SIG-M5 treated with dmso at 0.1 percent for 504 hours (cell line): ENCODE results near the gene AKAP6.

Source experiments
- DNase-seq: peaks from one replicate; lab custom pipeline; 2025; ENCODE audit not compliant: unreplicated experiment; lab: John Stamatoyannopoulos, UW

Gene AKAP6

DNA sequence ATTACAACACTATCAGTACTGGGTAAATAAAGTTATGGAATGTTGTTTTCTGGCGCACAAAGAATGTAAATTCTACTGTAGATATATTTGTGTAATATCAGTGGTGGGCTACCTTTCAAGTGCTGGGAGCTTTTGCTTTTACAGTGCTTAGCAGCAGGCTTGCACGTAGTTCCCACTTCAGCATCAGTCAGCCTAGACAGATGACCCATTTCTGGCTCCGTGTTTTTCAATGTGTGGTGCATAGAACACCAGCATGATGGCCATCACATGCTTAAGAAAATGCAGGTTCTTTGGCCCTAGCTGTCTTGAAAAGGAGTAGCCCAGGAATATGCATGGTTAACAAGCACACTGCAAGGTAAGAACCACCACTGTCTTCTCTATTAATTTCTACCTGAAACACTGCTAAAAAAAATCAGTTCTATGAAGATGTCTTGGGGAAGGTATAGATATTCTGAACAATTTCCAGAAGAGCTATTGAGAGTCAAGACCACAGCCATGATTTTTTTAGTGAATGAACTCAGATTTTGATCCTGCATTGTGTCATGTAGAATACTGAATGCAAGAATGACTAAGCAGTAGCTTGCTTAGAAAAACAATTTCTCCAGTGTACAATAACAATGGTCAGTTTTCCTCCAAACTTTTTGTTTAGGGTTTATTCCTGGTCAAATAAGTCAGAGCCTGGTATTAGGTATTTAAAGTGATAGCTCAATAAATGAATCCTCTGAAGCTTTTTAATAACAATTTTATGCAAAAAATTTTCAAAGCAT is 195.7 kb downstream of the AKAP6 start:
- DNase-seq: no peak

DNA sequence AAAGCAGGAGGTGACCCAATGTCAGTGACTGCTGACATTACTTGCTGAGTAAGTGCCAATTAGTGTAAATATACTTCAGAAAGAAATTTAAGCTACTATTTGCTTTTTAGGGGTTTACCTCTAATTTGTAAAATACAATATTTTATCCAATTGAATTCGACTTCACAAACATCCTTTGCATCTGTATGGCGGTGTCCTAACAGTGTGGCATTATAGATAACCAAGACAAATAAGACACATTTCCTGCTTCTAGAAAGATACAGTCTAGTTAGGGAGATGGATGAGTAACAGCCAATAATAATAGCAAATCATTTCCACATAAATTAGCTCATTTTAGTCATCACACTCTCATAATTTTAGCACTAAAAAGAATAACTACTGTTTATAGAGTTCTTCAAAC is 196.5 kb downstream of the AKAP6 start:
- no peak for DNase-seq

DNA sequence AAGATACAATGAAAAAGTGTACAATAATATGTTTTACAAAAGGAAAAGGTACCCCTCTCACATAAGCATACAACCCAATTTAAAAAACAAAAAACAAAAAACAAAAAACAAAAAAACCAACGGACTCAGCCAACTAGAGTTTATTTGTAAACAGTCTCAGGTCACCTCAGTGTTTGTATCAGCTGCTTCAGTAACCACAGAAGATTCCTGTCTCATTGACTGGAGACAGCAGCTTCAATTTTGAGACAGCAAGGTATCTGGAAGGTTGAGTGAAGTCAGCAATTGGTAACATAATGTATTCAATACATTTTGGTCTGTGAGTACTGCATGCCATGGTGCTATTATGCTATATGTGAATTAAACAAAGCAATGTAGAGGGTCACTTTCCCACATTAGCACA is 201.7 kb downstream of the AKAP6 start:
- DNase-seq: no peak

DNA sequence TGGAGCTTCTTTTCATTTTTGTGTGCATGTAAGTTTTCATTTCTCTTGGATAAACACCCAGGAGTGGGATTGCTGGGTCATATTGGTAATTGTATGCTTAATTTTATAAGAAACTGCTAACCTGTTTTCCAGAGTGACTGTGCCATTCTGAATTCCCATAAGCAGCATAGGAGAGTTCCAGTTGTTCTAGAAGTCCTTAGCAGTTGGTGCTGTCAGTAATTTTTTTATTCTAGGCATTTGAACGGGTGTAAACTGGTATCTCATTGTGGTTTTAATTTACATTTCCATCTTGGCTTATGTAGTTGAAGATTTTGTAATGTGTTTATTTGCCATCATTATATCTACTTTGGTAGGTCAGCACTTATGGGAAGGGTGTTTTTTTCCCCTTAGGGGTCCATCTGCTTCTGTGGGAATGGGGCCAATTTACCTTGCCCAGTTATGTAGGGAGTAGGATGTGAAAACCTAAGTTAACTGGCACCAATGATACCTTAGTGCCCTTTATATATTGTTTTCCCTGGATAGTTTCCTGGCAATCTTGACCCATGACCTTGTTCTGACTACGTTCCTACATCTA is 202.9 kb downstream of the AKAP6 start:
- no peak for DNase-seq

DNA sequence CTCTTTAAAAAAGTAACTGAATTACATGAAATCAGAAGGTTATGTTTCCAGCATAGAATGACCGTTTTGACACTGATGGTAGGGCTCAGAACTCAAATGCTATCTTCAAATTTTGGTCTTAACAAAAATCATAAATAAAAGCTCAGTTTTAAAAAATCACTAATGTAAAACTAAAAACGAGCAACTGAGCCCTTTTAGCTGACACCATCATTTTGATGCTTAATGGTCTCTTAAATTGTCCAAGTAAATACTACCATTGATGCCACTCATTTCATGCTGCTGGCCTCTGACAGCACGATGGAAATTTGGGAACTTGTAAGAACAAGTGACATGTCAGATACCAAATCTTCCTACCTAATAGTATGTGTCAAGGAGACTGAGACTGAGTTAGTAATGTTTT is 205.0 kb downstream of the AKAP6 start:
- no peak for DNase-seq

DNA sequence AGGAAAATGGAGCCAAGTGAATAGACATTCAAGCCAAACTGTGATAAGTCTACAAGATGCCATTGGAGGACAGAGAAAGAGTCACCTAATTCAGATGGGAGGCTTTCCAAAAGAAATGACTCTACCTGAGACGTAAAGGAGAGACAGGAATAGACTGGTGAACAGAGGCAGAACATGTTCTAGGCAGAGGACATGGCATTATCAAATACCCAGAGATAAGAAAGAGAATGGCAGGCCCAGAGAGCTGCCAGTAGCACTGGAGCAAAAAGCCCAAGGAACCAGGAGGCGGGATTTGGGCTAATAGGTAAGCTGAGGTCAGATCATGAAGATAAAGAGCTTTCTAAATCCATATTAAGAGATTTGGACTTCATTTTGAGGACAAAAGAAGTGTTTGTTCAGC is 207.1 kb downstream of the AKAP6 start:
- no peak for DNase-seq

DNA sequence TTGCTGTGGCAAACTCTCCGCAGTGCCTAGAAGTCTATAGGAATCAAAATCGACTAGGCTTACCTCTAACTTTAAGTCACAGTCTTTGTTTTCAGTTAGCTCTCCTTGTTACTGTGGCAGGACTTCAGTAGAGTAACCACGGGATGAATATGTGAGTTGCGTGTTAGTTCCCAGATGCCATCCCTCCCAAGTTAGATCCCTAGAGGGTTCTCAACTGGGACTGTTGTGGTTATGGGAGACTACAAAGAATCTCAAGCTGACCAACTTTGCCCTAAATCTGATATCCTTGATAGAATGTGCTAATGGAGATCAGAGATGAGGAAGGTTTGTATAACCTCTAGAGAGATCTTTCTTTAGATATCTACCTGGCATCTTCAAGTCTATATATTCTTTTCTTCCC is 208.1 kb downstream of the AKAP6 start:
- no peak for DNase-seq

DNA sequence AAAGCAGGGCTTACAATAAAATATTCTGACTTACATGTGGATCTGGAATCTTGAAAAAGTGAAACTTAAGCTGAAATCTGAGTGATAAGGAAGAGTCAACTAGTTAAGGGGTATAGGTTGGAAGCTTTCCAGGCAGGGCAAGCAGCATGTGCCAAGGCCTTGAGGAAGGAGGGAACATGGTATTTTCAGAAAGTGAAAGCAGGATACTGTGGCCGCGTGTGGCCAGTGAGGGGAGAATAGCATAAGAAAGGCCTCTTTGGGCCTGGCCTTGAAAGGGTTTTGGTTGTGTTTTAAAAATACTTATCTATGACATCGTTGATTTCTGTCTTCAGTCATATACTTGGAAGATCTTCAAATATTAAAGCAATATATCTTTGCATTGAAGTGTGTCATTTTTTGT is 213.4 kb downstream of the AKAP6 start:
- DNase-seq: no peak

DNA sequence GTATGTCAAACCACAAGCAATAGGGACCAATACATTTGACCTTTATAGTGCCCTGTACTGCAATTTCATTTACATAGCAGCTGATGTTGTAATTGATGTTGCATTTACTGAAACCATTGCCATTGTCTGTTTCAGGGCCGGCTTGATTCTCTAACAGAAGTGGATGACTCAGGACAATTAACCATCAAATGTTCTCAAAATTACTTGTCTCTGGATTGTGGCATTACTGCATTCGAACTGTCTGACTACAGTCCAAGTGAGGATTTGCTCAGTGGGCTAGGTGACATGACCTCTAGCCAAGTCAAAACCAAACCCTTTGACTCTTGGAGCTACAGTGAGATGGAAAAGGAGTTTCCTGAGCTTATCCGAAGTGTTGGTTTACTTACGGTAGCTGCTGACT is 216.0 kb downstream of the AKAP6 start:
- DNase-seq: no peak

DNA sequence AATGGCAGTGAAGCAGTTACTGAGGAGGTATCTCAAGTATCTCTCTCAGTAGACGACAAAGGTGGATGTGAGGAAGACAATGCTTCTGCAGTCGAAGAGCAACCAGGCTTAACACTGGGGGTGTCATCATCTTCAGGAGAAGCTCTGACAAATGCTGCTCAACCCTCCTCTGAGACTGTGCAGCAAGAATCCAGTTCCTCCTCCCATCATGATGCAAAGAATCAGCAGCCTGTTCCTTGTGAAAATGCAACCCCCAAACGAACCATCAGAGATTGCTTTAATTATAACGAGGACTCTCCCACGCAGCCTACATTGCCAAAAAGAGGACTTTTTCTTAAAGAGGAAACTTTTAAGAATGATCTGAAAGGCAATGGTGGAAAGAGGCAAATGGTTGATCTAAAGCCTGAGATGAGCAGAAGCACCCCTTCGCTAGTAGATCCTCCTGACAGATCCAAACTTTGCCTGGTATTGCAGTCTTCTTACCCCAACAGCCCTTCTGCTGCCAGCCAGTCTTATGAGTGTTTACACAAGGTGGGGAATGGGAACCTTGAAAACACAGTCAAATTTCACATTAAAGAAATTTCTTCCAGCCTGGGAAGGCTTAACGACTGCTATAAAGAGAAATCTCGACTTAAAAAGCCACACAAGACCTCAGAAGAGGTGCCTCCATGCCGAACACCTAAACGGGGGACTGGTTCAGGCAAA is 216.6 kb downstream of the AKAP6 start:
- DNase-seq: no peak

DNA sequence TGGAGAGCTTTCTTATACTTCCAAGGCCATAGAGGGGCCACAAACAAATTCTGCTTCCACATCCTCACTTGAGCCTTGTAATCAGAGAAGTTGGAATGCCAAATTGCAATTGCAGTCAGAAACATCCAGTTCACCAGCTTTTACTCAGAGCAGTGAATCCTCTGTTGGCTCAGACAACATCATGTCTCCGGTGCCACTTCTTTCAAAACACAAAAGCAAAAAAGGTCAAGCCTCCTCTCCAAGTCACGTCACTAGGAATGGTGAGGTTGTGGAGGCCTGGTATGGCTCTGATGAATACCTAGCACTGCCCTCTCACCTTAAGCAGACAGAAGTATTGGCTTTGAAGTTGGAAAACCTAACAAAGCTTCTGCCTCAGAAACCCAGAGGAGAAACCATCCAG is 217.1 kb downstream of the AKAP6 start:
- no peak for DNase-seq

DNA sequence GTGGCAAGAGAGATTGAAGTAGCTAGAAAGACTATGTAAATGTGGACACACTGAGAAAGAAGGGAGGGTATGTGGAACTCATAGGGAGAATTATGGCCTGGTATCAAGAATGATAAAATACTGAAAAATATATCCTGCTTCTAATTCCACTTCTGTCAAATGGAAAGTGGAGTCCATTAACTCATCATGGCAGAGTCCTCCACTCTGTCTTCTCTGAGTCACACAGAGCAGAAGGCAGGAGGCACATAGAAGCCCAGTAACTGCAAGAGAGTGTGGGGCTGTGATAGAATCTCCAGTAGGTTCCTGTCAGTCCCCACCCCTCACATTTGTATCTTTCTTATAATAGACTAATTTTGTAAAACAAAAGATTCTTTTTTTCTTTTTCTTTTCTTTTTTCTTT is 223.7 kb downstream of the AKAP6 start:
- no peak for DNase-seq

DNA sequence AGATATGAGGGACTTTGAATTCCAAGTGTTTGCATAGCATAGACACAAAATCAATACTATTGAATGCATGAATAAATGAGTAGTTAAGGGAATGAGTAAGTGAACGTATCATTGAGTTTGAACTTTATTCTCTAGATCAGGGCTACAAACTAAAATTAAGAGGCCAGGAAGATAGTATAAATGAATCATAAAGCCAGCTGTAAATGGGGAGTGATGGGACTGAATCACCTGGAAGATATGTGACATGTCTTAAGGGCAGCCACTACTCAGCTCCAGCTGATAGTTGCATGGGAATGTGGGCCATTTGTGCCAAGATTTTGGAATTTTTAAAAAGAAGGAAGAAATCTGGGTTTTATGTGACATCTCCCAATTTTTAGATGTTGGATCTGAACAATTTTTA is 229.9 kb downstream of the AKAP6 start:
- DNase-seq: no peak

DNA sequence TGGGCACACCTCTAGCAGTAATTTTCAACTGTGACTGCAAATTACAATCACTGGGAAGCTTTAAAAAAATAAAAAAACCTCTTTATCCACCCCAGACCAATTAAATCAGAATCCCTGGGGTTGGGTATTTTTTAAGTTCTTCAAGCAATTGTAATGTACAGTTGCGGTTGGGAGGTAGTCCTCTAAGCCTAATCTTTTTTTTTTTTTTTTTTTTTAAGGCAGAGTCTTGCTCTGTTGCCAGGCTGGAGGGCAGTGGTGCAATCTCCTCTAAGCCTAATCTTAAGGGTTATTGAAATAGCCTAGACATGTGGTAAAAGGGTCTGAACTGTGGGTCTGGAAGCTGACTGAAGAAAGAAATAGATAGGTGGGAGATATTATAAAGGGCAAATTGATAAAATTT is 230.5 kb downstream of the AKAP6 start:
- no peak for DNase-seq

DNA sequence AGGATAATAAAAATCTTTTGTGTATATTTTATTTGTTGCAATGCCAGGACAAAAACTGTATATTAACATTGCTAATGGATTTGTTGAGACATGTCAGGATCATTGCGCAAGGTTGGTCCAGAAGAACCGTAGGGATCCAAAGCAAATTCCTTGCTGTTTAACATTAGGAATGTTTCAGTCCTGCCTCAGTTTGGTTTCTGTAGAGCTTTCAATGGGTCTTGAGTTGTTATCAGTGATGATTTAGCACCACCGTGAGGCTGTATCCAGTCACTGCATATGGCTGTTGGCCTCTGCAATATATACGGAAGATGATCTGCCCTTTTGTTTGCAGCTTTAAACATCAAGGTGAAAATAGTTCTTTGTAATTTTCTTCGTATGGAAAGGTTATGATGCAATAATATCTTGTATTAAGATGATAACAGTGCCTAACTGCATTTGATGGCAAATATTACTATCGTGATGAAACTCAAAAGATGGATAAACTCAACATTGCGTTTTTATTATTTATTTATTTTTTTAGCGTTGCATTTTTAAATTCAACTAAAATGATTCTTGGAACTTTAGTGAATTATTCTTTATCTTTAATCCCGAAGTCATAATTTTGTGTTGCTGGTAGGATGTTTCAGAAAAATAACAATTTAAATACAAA is 231.2 kb downstream of the AKAP6 start:
- peak; percentile 51 for DNase-seq

DNA sequence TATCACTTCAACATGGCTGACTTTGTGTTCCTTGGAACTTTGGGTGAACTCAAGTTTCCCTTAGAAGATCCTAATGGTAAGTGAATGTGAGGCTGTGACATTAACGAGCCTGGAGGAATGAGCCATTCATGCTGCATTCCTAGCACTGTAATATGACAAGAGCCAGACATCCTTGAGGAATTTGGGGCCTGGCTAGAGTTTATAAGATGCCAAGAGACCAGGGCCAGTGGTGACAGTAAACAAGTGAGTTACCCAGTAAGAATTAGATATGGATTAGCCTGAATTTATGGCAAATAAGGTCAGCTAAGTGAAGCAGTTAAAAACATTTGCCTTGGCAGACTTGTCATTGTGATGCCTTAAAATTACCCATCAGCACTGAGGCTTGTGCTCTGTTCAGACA is 232.4 kb downstream of the AKAP6 start:
- DNase-seq: no peak

DNA sequence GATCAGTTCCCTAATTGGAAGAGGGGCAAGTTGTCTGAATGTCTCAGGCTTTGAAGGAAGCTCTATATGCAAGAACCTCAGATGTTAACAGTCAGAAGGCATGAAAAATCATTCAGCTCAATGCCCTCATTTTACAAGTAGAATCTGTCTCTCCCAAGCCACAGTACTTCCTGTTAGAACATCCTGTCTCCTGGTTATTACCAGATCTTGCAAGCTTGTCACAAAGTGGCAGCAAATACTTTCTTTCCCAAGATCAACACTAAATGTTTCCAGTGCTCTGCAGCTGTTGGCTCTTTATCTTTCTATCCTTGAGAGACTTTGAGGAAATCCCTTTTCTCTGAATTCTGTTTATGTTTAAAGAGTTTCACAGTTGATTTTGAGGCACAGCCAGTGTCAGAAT is 235.5 kb downstream of the AKAP6 start:
- no peak for DNase-seq

DNA sequence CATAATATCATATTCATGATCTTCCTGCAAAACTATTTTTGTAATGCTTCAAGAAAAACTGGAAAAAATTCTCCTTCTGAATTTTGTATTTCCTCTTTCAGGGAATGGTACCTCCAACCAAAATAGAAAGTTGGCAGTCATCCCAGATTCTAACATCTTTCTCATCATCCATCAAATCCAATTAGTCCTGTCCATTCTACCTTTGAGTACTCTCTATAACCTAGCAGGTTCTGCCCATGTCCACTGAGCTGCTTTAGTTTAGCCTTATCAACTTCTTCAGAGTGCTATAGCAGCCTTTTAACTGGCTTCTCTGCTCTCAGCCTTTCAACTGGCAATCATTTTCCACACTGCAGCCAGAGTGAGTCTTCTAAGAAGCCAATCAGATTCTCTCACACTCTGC is 236.2 kb downstream of the AKAP6 start:
- no peak for DNase-seq

DNA sequence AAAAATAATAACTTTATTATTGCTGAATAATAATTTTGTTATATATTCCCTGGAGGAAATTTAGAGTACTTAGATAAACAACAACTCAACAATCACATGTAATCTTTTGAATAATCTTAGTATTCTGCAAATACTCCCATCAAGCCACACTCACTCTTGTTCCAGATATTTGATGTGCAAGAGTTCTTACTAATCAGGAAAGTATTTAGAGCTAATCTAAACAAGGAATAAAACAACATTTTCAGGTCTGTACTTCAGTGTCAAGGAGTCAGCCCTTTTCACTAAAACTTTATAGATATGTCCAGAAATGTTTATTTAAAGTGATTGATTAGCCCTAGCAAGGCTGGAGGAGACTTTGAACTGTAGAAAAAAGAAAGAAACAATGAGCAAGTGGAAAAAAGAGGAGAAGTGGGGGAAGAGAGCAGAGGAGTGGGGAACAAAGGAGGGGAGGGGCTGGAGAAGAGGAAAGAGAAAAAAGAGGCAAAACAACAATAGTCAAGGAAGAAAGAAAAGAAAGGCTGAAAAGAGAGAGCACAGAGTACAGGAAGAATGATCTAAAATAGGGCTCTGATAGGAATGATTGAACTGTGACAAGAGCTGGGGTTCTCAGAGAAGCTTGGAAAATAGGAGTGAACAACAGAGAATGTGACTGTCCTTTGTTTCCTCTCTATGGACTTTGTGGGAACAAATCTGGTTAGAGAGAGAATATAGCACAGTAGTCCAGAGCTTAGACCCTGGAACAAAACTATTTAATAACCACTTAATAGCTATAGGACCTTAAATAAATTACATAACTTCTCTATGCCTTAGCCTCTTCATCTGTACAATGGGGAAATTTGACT is 238.7 kb downstream of the AKAP6 start:
- DNase-seq: no peak

DNA sequence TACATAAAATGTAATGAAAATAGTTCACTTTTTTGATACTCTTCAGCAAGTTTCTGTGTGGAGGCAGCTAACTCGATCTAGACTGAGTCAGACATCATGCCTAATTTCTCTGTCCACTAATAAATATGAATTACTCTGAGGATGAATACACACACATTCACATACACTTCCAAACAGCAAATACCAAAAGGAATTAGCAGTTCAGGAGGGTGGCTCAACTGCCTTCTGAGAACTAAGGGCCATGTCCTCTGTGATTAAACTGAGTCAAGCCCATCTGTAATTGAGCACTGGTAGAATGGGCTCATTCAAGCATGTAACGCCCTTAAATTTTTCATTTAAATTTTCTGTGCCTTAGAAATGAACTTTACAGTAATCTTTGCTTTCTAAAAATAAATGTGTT is 242.5 kb downstream of the AKAP6 start:
- DNase-seq: no peak
